GM21825 (cell line): Measurements from ENCODE around the gene FLACC1.

ENCODE experiments used
- ATAC-seq: cut with Tn5 transposase; IDR thresholded peaks from one replicate; pipeline ENCODE4 v1.9.1; 2021; ENCODE audit warnings: mild to moderate bottlenecking, moderate library complexity; ENCODE audit not compliant: unreplicated experiment

The FLACC1 gene

DNA sequence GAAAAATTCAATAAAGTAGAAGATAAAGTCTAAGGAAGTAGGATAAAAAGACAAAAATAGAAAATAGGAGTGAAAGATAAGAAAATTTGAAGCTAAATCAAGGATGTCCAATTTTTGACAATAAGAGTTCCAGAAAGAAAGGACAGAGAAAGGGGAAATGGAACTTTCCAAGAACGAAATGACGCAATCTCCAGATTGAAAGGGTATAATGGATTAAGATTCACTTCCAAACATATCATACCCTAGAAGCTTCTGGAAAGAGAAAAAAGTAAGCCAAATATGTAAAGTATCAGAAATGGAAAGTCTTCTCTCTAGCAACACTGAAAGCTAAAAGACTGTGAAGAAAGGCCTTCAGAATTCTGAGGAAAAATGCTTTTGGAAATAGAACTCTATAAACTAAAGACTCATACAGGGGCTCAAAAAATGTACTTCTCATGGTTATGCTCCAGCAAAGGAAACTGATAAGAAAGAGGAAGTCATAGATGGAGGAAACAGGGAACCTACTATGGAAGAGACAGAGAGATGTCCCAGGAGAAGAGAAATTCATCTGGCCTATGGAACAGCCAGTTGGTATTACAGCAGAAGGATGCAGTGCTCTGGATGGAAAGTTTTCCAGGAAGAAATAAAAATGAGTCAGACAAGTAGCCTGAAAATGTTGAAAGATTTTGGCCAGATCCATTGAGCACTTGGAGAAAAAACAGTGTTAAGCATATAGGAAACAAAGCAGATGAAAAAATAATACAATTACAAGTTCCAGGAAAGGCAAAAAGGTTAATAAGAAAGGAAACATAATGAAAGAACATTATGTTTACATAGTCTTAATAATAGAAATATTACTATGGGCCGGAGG is 76.7 kb downstream of the FLACC1 start:
- no peak for ATAC-seq

DNA sequence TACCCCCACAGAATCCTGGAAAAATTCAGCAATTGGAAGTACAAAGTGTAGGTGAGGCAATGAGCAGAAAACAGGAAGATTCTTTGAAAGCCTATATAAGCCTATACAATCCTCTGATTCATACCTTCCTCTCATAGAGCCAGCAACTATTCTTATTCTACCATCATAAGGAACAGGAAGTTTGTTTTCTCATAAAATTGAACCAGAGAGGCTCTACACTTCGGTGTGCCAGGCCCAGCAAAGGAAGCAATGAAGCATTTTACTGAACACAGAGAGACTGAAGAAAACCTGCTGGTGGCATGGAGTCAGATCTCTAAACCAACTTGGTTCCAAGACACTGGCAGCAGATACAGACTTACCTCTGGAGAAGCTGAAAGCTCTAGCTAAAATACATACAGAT is 78.1 kb downstream of the FLACC1 start:
- ATAC-seq = no peak

DNA sequence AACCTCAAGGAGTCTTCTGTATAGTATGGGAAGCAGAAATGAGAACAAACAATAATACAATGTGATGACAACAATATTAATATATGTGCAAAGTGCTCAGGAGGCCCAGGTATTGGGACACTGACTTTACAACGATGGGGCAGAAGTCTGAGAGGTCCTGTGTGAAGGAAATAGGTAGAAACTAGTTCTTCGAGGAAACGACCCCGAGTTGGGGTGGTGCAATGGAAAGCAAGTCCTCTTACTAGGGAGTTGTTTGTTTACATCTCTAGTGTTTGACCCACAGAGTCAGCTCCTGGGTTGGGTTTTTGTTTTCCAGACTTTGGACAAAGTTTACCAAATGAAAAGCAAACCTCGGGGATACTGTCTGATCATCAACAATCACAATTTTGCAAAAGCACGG is 80.6 kb downstream of the FLACC1 start:
- no peak for ATAC-seq

DNA sequence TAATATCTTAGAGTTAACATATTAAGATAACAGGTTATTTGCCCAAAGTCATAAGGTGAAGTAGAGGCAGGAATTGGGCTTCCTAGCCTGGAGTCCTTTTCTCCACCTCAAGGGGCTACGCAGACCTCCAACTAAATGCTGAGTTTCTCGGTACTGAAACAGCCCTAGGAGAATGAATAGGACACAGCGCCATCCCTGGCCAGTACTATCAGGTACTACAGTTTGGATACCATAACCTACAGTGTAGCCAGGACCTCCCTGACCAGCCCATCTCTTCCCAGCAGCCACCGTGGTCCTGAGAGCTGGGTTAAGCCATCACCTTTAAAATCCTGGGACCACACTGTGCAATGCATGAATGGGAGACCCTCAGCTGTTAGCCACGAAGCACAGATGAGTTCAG is 81.2 kb downstream of the FLACC1 start:
- no peak for ATAC-seq

DNA sequence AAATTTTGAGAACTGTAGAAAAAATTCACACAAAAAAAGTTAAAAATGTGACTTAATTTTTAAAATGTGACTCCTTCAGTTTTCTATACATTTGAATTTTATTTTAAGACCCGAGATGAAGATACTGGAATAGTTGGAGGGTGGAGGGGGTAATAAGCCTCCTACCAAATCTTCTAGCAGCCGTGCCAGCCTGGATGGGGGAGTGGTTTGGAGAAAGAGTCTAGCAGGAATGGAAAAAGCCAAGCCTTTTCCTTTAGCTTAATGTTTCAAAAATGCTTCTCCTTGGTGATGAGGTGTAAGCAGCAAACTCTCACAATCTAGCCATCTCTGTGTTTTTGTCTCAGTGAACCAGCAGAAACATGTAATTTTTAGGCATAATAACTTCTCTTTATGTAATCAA is 82.1 kb downstream of the FLACC1 start:
- no peak for ATAC-seq

DNA sequence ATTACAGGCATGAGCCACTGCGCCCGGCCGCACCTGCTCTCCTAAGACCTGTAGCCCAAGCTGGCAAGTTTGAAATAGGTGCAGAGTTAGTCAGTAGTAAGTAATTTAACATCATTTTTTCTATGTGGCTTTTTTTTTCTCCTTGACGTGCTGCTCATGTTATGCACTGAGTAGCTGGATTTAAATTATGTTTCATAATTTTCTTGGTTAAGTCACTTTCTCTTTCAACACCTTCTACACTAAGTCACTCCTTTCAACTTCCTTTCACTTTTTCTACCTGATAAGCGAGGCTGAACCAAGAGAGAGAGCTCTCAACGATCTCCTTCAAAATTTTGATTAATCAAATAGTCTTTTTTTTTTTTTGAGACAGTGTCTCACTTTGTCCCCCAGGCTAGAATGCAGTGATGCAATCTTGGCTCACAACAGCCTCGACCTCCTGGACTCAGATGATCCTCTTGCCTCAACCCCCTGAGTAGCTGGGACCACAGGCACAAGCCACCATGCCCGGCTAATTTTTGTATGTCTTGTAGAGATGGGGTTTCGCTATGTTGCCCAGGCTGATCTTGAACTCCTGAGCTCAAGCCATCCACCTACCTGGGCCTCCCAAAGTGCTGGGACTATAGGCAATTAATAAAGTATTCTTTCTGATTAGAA is 83.7 kb downstream of the FLACC1 start:
- ATAC-seq = no peak

DNA sequence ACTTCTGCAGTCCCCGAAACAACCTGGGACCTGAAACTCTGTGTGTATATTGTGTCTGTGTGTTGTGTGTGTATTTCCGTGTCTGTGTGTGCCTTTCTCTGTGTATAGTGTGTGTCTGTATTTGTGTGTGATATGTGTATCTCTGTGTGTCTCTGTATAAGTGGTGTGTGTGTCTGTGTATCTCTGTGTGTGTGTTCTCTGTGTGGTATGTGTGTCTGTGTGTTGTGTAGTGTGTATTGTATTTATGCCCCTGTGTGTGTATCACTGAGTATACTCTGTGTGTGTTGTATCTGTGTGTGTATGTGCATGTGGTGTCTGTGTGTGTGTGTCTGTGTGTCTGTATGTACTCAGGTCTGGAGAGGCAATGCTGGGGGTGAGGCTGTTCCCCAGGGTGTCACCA is 85.2 kb downstream of the FLACC1 start:
- ATAC-seq = no peak

DNA sequence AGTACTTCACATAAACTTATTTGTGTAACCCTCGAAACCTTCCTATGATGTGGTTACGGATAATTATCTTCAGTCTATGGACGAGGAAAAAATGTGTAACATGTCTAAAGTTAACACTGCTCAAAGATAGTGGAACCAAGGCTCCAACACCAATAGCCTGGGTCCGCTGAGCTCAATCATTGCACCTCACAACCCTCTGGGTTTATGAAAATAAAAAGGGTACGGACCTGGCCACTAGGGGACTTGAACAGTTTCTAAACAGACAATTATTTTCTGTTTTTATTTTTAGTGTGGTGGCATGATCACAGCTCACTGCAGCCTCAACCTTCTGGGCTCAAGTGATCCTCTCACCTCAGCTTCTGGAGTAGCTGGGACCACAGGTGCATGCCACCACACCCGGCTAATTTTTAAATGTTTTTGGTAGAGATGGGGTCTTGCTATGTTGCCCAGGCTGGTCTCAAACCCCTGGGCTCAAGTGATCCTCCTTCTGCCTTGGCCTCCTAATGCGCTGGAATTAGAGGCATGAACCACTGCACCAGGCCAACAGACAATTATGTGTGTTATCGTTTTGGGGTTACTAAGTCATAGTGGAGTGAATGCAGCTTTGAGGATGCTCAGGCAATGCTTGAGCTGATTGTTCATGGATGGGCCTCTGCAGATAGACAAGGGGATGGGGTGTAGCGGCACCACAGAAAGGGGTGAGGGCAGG is 86.7 kb downstream of the FLACC1 start:
- no peak for ATAC-seq

DNA sequence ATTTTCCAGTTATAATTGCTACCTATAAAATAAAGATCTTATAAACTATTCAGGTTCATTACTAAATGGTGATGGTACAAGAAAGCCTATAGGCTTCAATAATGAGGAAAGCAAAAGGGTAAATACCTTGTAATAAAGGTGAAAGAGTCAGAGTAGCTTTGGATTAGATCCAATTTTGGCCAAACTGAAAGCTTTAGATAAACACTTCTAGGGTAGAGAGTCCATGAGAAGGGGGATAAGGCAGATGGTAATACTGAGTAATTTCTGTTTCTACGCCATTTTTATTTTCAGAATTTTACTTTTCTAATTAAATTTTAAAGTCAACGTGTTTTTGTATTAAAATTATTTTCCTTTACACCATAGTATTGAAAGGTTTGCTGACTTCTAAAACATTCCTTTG is 87.4 kb downstream of the FLACC1 start:
- no peak for ATAC-seq

DNA sequence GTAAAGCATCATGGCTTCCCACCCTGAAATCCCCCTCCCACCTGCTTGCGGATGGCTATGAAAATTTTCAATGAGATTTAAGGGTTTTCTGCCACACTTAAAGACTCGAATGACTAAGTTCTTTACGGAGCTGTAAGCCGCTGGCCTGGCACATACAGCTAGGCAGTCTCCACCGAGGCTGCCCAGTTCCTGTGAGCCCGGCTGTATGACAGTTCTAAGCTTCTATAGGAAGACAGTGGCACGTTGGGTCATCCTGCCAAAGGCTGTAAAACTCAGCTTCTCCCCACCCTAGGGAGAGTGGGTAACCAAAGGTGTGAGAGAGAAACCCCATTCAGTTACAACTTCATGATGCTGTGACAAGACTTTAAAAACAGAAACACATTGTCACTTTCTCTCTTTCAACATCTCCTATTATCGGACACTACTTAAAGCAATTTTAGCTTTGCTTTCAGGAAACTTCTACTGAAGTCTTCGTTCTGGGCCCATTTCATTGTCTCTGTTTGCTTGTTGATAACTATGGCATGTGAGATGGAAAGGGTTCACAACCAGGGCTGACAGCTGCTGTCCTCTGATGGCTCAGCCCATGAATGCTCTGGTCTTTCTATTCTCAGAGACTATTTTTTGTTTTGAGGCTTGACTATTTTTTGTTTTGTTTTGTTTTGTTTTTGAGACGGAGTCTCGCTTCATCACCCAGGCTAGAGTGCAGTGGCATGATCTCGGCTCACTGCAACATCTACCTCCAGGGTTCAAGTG is 89.7 kb downstream of the FLACC1 start:
- no peak for ATAC-seq

DNA sequence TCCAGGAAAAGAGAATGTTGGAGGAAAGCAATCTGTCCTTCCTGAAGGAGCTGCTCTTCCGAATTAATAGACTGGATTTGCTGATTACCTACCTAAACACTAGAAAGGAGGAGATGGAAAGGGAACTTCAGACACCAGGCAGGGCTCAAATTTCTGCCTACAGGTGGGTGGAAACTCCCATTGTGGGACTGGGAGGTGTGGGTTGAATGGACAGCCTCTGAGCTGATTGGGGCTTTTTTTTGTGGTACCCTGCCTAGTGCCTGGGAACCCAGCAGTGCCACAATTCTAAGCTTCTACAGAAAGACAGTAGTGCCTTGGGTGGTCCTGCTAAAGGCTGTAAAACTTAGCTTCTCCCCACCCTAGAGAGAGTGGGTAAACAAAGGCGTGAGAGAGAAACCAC is 90.5 kb downstream of the FLACC1 start:
- ATAC-seq = no peak

DNA sequence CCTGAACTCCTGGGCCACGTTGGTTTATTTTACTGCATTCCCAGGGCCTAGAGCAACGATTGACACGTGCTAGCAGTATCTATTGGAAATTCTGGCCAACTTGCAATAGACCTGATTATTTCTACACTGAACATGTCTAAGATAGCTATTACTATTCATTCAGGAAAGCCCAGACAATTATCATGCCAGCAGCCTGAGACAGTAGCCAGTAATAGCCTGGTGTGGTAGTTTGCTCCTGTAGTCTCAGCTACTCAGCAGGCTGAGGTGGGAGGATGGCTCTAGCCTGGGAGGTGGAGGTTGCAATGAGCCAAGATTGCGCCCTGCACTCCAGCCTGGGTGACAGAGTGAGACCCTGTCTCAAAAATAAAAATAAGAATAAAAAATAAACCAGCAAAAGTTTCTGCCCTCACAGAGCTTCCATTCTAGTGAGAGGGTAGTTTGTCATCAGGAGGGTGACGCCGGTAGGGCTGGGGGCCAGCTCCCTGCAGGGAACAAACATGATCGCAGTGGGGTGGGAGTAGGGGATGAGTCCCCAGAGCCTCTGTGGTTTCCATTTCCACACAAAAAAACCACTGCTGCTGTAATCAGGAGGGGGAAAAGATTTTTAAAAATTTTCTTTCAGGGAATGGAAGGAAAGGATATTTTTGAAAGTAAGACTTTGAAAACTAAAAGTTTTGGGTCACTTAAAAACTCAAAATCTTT is 92.5 kb downstream of the FLACC1 start:
- ATAC-seq = no peak

DNA sequence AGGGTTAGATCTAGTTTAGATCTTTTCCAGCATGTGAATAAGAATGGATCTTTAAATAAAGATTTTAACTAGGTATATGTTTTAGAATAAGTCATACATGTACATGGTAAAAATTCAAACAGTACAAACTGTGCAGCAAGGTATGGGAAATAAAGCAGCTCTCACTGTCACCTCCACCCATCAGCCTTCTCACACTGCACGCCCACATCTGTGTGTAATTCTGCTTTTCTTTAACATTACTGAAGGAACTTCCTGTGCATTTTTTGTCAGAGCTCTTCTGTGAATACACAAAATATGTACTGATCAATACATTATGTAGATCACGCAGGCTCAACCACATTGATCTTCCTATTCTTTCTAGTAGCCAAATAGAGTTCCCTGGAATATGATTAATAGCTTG is 93.4 kb downstream of the FLACC1 start:
- ATAC-seq = no peak

DNA sequence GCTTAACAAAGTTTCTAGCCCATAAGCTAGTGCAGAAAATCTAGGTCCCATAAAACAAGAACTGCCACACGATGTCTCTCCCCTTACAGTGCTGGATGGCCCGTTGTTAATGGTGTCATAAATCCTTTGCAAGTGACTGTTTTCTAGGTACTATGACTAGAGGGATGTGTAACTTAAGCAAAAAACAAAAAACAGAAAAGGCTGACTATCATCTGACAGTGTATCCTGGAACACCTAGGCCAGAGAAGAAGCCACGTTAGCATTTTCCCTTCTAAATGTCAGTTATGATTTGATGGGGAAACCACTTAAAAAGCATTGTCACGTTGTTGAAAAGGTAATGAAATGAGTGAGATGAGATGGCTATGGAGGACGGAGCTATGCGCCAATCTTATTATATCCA is 94.4 kb downstream of the FLACC1 start:
- ATAC-seq = no peak

DNA sequence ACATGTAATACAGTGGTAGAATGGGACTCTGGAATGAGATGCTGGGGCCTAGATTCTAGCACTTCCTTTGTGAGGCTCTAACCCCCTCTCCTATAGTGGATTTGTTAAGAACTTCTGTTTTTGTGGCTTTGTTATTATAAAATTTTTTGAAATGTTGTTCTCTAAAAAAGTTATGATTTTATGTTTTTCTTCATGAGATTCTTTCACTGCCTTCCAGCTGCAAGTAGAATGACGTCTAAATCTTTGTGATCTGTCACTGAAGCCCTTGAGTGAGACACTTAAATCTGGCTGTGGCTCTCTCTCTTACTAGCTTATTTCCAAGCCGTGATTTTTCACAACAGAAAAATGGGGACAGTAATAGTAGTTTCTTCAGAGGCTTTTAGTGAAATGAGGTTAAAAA is 95.2 kb downstream of the FLACC1 start:
- no peak for ATAC-seq

DNA sequence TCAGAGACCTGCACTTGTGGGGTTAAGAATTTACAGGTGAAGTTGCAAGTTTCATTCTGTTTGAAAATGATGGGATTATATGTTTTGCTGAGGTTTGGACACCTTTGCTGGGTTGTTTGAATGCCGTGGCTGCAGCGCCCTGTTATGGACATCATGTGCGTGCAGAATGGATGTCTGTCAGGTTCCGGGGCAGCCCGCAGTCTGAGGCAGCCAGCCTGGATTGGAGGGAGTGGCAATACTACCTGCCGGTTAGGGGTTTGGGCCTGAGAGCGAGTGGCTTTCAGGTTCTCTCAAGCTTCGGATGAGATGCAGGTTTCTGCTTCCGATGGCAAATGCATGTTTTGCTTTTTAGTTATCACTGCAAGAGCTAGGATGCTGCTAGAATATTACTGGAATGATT is 95.7 kb downstream of the FLACC1 start:
- ATAC-seq = no peak

DNA sequence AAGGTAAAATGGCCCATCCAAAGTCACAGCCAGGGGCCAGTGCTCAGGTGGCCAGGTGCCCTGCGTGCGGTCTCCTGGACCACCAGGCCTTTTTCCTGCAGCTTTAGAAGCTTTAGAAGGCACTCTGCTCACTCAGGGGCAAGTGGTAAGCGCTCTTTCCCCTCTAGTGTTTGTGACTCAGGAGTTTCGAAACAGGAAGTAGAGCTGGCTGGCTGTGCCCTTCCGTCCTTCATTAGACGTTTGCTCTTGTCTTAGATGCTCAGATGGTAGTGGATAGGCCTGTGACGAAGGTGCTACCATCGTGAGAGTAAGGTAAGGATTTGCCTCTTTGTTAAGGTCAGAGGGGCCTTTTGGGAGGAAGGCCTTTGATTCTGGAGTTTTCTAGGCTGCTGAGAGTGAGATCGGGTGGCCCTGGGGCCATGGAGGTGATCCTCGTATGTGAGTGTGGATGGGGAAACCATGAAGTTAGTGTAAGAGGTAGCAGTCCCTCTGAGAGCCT is 96.8 kb downstream of the FLACC1 start, which contains the start of gene CASP8:
Gene CASP8, plus strand, starts transcription at position 235 of the 499 bp plus-strand sequence. CDS start 5,951 bp downstream, outside the sequence.
- ATAC-seq = no peak

DNA sequence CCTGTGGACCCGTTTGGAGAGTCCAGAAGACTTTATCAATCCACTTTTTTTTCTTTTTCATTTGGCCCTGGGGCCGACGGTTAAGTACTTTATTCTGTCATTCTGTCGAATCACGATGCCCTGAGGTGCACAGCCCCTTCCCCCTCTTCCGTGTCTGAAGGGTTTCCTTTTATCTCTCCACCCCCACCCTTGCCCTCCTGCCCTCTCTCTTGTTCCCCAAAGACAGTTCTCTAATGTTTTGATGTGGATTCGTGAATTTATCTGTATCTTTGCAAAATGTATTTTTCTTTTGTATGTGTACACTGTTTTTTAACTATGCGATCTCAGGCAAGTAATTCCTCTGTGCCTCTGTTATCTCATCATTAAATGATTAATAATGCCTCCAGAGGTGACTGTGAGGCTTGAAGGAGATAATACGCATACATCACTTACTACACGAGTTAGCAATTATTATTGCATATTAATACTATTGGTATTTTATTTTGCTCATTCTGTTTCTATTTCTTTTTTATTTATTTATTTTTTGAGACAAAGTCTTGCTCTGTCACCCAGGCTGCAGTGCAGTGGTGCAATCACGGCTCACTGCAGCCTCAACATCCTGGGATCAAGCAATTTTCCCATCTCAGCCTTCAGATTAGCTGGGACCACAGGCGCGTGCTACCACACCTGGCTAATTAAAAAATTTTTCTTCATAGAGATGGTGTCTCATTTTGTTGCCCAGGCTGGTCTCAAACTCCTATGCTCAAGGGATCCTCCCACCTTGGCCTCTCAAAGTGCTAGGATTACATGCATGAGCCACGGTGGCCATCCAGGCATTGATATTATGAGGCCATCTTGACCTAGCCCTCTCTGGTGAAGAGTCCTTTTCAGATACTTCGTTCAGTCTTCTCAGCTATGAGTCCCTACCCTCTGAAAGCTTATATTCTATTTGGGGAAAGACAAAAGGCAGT is 98.2 kb downstream of the FLACC1 start:
- no peak for ATAC-seq
